Measurements from ENCODE around the gene ALMS1.
A peak's percentile ranks its signal among the peaks of the same experiment; 100 is the strongest.
"Not testable (repeated sequence)": the region's sequence is repeated elsewhere in the genome, so short reads cannot be mapped to it uniquely, and the experiment has no call there.

ALMS1 gene

DNA sequence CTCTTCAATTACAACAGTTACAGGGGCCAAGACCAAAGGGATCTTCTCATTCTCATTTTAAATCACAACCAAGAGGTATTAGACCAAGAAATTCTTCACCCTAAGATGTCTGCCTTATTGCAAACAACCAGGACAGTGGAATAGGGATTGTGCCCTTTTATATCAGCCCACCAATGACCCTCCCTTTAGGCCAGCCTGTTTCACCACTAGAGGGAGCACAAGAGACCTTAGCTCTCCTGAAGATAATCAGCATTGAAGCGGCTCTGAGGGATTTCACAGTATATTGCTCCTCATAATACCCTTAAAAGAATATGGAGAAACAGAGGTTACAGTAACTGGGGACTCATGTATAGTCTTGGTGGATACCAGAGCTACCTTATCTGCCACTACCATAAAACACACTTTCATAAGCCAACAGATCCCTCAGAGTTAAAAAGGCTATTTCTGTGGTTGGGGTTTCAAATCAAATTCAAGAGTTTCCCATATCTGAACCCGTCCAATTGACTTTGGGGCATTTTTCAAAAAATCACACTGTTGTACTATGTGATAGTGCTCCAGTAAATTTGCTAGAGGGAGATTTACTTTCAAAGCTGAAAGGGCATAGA, 245.1 kb downstream of the ALMS1 start:
- peak; percentile 10 for DNase-seq

DNA sequence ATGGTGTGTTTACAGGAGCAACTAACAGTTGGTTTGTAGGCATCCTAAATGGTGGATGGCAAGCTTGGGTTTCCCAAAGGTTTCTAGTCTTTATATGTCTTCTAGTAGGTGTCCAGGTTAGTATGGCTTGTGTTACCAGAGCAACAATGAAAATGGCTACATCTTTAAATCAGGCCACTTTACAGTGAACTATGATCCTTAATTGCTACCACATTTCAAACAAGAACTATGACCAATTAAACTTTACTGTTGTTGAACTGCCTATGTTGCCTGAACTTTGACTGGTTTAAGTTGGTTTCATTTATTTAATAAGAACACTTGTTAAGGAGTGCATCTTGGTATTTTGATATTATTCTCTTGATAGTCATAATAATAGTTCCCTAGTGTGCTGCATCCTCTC, 251.3 kb downstream of the ALMS1 start:
- not testable (repeated sequence) for DNase-seq

DNA sequence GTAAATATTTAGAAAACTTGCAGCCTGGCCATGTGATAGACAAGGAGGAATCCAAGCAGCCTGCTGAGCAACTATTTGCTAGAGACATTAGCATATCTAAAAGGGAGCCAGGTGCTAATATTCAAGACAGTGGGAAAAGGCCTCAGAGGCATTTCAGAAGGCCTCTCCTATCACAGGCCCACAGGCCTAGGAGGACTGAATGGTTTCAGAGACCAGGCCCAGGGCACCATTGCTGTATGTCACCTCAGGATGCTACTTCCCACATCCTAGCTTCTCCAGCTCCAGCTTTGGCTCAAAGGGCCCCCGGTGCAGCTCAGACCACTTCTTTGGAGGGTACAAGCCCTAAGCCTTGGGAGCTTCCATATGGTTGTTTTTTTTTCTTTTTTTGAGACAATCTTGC, 252.8 kb downstream of the ALMS1 start:
- no peak for DNase-seq

DNA sequence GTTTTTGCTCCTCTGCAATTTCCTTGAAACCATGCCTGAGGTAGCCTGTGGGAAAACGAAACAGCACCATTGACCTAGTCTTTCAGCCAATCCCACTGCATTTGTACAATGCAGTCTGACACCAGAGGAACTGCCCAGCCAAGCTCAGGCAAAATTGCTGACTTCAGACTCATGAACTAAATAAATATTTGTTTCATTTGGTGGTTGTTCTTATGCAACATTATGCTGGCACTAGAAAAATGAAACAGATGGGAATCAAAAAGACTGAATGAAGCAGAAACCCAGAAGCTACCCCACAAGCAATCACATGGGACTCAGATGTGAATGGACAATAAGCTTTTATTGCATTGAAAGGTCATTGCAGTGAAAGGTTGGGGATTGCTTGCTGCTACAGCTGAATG, 254.9 kb downstream of the ALMS1 start:
- DNase-seq, result no peak

DNA sequence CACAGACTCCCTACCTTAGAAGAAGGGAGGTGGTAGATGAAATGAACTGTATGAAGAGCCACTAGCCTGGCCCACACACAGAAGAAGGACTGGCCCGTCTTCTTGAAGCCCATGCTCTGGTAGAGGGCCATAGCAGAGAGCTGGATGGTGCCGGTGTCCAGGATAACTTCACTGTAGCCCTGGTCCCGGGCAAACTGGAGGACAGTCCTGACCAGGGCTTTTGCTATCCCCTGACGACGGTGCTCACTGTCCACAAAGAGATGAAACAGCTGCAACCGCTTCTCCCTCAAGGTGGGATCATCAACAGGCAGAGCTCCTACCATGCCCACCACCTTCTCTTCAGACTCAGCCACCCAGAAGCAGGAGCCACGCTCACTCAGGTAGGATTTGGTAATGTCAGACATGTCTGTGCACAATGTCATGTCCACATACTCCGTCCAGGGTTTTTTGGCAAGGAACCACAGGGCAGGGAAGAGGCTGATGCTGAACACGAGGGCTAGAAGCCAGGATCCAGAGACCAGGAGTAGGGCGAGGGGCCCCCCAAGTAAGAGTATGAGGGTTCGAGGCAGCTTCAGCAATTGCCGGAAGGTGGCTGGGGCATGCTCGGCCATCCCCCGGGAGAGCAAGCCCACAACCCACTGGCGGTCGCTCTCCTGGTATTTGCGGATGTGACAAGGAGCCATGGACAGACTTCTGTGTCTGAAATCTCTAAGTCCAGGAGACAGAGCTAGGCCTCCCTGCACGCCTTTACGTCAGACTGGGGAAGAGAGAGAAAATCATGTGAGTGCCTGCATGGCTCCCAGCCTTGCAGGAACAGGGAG, 255.5 kb downstream of the ALMS1 start:
- DNase-seq, result no peak

DNA sequence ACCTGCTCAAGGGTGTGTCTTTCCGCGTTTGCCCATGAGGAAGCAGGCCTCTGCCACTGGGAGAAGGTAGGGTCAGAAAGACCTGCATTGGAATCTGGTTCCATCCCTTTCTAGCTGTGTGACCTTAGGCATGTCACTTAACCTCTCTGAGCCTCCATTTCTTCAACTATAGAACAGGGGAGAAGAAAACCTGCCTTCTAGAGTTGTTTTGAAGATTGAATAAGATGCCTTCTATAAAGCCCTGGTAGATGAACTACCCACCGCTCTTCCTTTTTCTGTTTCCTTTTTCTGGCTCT, 256.1 kb downstream of the ALMS1 start:
- DNase-seq, result no peak

DNA sequence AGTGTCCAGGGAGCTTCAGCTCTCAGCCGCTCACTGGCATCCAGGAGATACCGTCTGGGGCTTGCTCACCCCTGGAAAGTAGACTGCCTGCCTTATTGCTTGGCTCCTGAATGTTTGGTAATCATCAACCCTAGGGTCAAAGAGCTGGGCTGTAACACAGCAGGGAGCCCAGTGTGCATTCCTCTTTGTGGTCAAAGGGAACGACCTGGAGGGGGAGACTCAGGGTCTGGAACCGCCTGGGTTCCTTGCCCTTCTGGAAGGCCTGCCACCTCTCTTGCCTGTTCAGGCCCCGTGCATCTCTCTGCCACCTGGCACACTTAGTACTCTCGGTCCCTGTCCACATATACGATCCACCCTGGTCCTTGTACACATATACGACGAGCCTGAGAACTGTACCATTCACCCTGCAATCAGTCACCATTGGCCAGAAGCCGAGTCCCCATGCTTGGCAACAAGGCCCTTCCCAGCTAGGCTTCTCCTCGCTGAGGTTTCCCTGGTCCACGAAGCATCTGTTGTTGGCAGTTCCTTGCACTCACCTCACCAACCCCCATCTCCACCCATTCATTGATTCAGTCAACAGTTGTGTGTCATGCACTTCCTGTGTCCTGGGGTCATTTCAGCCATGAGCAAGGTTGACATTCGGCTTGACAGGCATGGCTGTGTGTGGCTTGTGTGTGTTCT, 256.8 kb downstream of the ALMS1 start, which contains the start of gene NAT8:
TSS of gene NAT8 (minus strand) at position 85 of the 681 bp plus-strand sequence. CDS start 794 bp downstream, outside the sequence.
- DNase-seq, result no peak

DNA sequence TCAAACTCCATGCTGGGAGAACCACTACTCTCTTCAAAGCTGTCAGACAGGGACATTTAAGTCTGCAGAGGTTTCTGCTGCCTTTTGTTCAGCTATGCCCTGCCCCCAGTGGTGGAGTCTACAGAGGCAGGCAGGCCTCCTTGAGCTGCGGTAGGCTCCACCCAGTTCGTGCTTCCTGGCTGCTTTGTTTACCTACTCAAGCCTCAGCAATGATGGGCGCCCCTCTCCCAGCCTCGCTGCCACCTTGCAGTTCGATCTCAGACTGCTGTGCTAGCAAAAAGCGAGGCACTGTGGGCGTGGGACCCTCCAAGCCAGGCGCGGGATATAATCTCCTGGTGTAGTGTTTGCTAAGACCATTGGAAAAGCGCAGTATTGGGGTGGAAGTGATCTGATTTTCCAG, 262.1 kb downstream of the ALMS1 start:
- DNase-seq, result not testable (repeated sequence)

DNA sequence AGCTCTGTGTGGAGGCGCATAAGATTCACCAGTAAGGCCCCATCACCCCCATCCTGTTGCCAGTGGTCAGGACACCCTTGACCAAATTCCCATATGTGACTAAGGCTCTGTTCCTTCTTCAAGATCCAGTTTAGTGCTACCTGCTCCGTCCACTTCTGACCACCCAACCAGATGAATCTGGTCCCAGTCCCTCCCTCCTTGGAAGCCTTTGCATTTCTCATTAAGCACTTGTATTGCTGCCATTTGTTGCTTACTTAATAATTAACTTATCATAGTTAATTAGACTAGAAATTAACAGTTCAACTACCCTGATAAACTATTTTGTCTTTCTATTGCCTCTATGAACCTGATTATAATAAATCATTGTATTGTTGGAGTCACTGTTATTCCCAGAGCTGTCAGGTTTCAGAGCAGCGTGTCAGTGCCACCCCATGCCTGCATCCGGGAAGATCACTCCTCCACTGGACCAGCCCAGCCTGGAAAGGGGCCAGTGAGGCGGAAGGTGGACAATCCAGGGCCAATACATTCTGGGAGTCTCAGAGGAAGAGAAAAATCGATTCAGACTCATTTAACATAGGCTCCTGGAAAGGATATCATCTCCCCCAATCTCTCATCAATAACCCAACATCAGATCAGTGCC, 266.1 kb downstream of the ALMS1 start:
- DNase-seq, result no peak

DNA sequence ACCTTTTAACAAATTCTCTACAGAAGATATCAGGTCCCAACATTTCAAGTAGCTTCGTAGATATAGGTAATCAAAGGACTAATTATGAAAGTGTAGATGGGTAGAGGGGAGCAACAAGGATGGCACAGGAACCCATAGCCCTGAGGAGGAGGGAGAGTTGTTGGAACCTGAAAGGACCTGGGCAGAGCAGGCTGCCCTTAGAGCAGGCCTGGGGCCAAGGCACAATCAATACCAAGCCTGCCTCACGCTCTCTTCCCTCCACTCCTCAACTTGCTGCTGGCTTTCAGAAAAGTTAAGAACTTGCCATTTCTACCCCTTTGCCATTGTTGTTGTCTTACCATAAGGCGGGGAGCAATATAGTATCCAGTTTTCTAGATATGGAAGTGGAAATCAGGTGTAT, 266.7 kb downstream of the ALMS1 start:
- DNase-seq, result no peak

DNA sequence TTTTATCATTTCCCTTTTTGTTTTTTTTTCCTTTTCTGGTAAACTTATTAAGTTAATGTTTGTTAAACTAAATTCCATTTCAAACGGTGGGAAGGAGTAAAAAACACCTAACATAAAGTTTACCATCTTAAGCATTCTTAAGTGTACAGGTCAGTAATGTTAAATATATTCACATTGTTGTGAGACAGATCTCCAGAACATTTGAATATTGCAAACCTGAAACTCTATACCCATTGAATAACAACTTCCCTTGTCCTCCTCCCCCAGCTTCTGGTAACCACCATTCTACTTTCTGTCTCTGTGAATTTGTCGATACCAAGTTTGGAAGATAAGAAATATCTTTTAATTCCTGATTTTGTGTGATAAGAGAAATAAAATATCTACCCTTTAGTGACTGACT, 268.5 kb downstream of the ALMS1 start:
- DNase-seq, result no peak
